NCI-H146 treated with DMSO at 0.1 percent for 48 hours (cell line): ENCODE results near the gene TTF2.
"Not testable (repeated sequence)": the region's sequence is repeated elsewhere in the genome, so short reads cannot be mapped to it uniquely, and the experiment has no call there.

Source experiments
- DNase-seq: peaks from one replicate; lab custom pipeline; 2025; ENCODE audit not compliant: unreplicated experiment; lab: John Stamatoyannopoulos, UW

TTF2 gene

GRCh38 chr1:117147341-117147831, 87.3 kb downstream of the TTF2 start:
- peak; percentile 71 for DNase-seq

- DNase-seq: no peak
Observed at GRCh38 chr1:117147856-117148588, 87.9 kb downstream of the TTF2 start.

- no peak for DNase-seq
Observed at GRCh38 chr1:117150316-117150715, 90.2 kb downstream of the TTF2 start.

GRCh38 chr1:117151305-117151704, 91.2 kb downstream of the TTF2 start:
- not testable (repeated sequence) for DNase-seq
